Measurements from ENCODE around the gene MYO1H. TPM values are rescaled to one million over a fixed set of nuclear protein-coding genes. Genes with fewer than 3 reads are reported as not detected.
A peak's percentile ranks its signal among the peaks of the same experiment; 100 is the strongest.

MYO1H gene
- polyA plus RNA-seq, 1 experiment: not detected

- no peak for DNase-seq (ENCODE audit: low read depth)
- H3K36me3 ChIP-seq (ENCODE audit: control insufficient read depth, insufficient read depth, low read length): peaks cover 12% of the 10 kb centered on the region
- H3K27me3 ChIP-seq (ENCODE audit: control insufficient read depth, insufficient read depth, low read length): no peaks in the 10 kb centered on the region
- POLR2A ChIA-PET: interaction anchor here (0.6 to 1.9 kb wide), 2 partner anchors 10 to 14 kb away, joined by 3 to 11 read pairs; no protein-coding TSS in a partner anchor
- TF ChIP-seq CTCF (IDR thresholded peaks at IDR 0.05; ENCODE audit: insufficient read depth, low read depth, low read length): no peak
- CTCF ChIA-PET: interaction anchor here (0.7 to 5.8 kb wide), 5 partner anchors 13 to 49 kb away, joined by 4 to 40 read pairs (median 5); no protein-coding TSS in a partner anchor
- peak overlapping the region; percentile 84 for H3K4me3 ChIP-seq (ENCODE audit: low read depth, low read length)
These were observed 129.1 kb downstream of the MYO1H start for GRCh38 chr12:109476807-109477184.

- H3K27me3 ChIP-seq (ENCODE audit: control insufficient read depth, insufficient read depth, low read length): no peaks in the 10 kb centered on the region
- peak within 1 kb of the TSS; percentile 84 for H3K4me3 ChIP-seq (ENCODE audit: low read depth, low read length)
- peaks cover 12% of the 10 kb centered on the region for H3K36me3 ChIP-seq (ENCODE audit: control insufficient read depth, insufficient read depth, low read length)
- ChIA-PET CTCF (interaction anchor here (0.7 to 5.8 kb wide), 5 partner anchors 8 to 49 kb away, joined by 4 to 40 read pairs (median 5); no protein-coding TSS in a partner anchor), POLR2A (interaction anchor here (0.6 kb wide), 1 partner anchor 10 kb away, joined by 3 read pairs; no protein-coding TSS in a partner anchor)
- peak; percentile 28 for DNase-seq (ENCODE audit: low read depth)
- no peak for TF ChIP-seq CTCF (IDR thresholded peaks at IDR 0.05; ENCODE audit: insufficient read depth, low read depth, low read length)
These were observed 129.7 kb downstream of the MYO1H start, which contains the start of the genes KCTD10 and UBE3B for GRCh38 chr12:109477185-109477962. Gene KCTD10, minus strand, starts transcription at chr12:109477300. Its CDS starts 38 bp downstream, at chr12:109477262. Gene UBE3B, plus strand, starts transcription at chr12:109477634. Its CDS starts 5,918 bp downstream, at chr12:109483552.

- ChIA-PET POLR2A (no interaction called here), CTCF (interaction anchor here (0.9 to 5.8 kb wide), 3 partner anchors 8 to 50 kb away, joined by 4 to 40 read pairs (median 15); no protein-coding TSS in a partner anchor)
- no peak for DNase-seq (ENCODE audit: low read depth)
- TF ChIP-seq CTCF (IDR thresholded peaks at IDR 0.05; ENCODE audit: insufficient read depth, low read depth, low read length): no peak
- Histone ChIP-seq H3K27me3 (ENCODE audit: control insufficient read depth, insufficient read depth, low read length) (no peaks in the 10 kb centered on the region), H3K36me3 (ENCODE audit: control insufficient read depth, insufficient read depth, low read length) (peaks cover 9% of the 10 kb centered on the region), H3K4me3 (ENCODE audit: low read depth, low read length) (peak overlapping the region; percentile 84)
These were observed 130.2 kb downstream of the MYO1H start for GRCh38 chr12:109477963-109478315.

GRCh38 chr12:109479761-109480160 lies 132.1 kb downstream of the MYO1H start:
- TF ChIP-seq CTCF (IDR thresholded peaks at IDR 0.05; ENCODE audit: insufficient read depth, low read depth, low read length): no peak
- peaks cover 6% of the 10 kb centered on the region for H3K36me3 ChIP-seq (ENCODE audit: control insufficient read depth, insufficient read depth, low read length)
- no peaks in the 10 kb centered on the region for H3K27me3 ChIP-seq (ENCODE audit: control insufficient read depth, insufficient read depth, low read length)
- no peak for DNase-seq (ENCODE audit: low read depth)
- ChIA-PET CTCF (interaction anchor here (1.0 to 5.8 kb wide), 2 partner anchors 45 to 52 kb away, joined by 4 to 40 read pairs; no protein-coding TSS in a partner anchor), POLR2A (no interaction called here)
- no peak overlapping the region for H3K4me3 ChIP-seq (ENCODE audit: low read depth, low read length)

- POLR2A ChIA-PET: no interaction called here
- H3K27me3 ChIP-seq (ENCODE audit: control insufficient read depth, insufficient read depth, low read length): no peaks in the 10 kb centered on the region
- H3K36me3 ChIP-seq (ENCODE audit: control insufficient read depth, insufficient read depth, low read length): peaks cover 7% of the 10 kb centered on the region
- CTCF ChIA-PET: interaction anchor here (1.4 kb wide), 1 partner anchor 47 kb away, joined by 5 read pairs; no protein-coding TSS in a partner anchor
- no peak for TF ChIP-seq CTCF (IDR thresholded peaks at IDR 0.05; ENCODE audit: insufficient read depth, low read depth, low read length)
- no peak for DNase-seq (ENCODE audit: low read depth)
- H3K4me3 ChIP-seq (ENCODE audit: low read depth, low read length): no peak overlapping the region
These were observed 132.7 kb downstream of the MYO1H start for GRCh38 chr12:109480356-109480755.
